Right renal cortex interstitium (tissue), 3 donors: ENCODE measurements around the gene B4GALT6. TPM values are rescaled to one million over a fixed set of nuclear protein-coding genes. Genes with fewer than 3 reads are reported as not detected.

Source experiments
- DNase-seq, 3 donors: peaks; one replicate each; pipeline ENCODE4 v3.0.0-alpha.2; 2013; ENCODE audit warnings: low read depth in 3 of 3, low spot score in 2 of 3
- polyA plus RNA-seq, 3 donors: library from polyadenylated mRNA; unstranded; fragments of 120-200 nt; gene quantifications; one replicate each; pipeline ENCODE4 v1.2.1, GENCODE V29; 2013; ENCODE audit not compliant: insufficient read length in 3 of 3

The B4GALT6 gene
- polyA plus RNA-seq, 3 donors = 16.7 to 18.5 (median 17.1) TPM

GRCh38 chr18:31598021-31598805 is 86.2 kb downstream of the B4GALT6 start:
- DNase-seq = no peak

GRCh38 chr18:31596081-31596872 is 88.1 kb downstream of the B4GALT6 start:
- DNase-seq = no peak

GRCh38 chr18:31595121-31595771 is 89.1 kb downstream of the B4GALT6 start:
- DNase-seq = no peak

- DNase-seq = no peak
Measured at GRCh38 chr18:31592506-31593157, 91.7 kb downstream of the B4GALT6 start.

- no peak for DNase-seq
Measured at GRCh38 chr18:31591628-31592027, 92.8 kb downstream of the B4GALT6 start, which contains the start of gene TTR. Gene TTR, plus strand, starts transcription at chr18:31591877. Its CDS starts 26 bp downstream, at chr18:31591903.

- DNase-seq = no peak
Measured at GRCh38 chr18:31591113-31591512, 93.3 kb downstream of the B4GALT6 start.

- no peak for DNase-seq
Measured at GRCh38 chr18:31590570-31590969, 93.8 kb downstream of the B4GALT6 start.

GRCh38 chr18:31587529-31587928 is 96.9 kb downstream of the B4GALT6 start:
- DNase-seq = no peak

GRCh38 chr18:31586616-31587015 is 97.8 kb downstream of the B4GALT6 start:
- no peak for DNase-seq

- no peak for DNase-seq
Measured at GRCh38 chr18:31585991-31586390, 98.4 kb downstream of the B4GALT6 start.

- DNase-seq = no peak
Measured at GRCh38 chr18:31583185-31583854, 101.1 kb downstream of the B4GALT6 start.

GRCh38 chr18:31581498-31582197 is 102.7 kb downstream of the B4GALT6 start:
- no peak for DNase-seq

GRCh38 chr18:31579375-31579774 is 105.0 kb downstream of the B4GALT6 start:
- no peak for DNase-seq

GRCh38 chr18:31578126-31578525 is 106.3 kb downstream of the B4GALT6 start:
- no peak for DNase-seq

GRCh38 chr18:31577195-31577594 is 107.2 kb downstream of the B4GALT6 start:
- no peak for DNase-seq

GRCh38 chr18:31576670-31577069 is 107.7 kb downstream of the B4GALT6 start:
- no peak for DNase-seq

GRCh38 chr18:31575515-31576257 is 108.7 kb downstream of the B4GALT6 start:
- no peak for DNase-seq

- no peak for DNase-seq
Measured at GRCh38 chr18:31574359-31574758, 110.0 kb downstream of the B4GALT6 start.
